Measurements from ENCODE around the gene SLC8B1.
A peak's percentile ranks its signal among the peaks of the same experiment; 100 is the strongest.

The SLC8B1 gene

GRCh38 chr12:113267621-113268020 is 67.3 kb downstream of the SLC8B1 start:
- DNase-seq = no peak

- no peak for DNase-seq
These were observed 68.6 kb downstream of the SLC8B1 start for GRCh38 chr12:113266106-113266895.

- DNase-seq = no peak
These were observed 71.4 kb downstream of the SLC8B1 start for GRCh38 chr12:113263431-113263963.

GRCh38 chr12:113262710-113263109 is 72.2 kb downstream of the SLC8B1 start:
- DNase-seq = no peak

GRCh38 chr12:113261847-113262470 is 73.0 kb downstream of the SLC8B1 start:
- DNase-seq = no peak

GRCh38 chr12:113260636-113261300 is 74.1 kb downstream of the SLC8B1 start:
- no peak for DNase-seq

- DNase-seq = peak; percentile 29
These were observed 74.8 kb downstream of the SLC8B1 start for GRCh38 chr12:113260127-113260526.

- no peak for DNase-seq
These were observed 77.3 kb downstream of the SLC8B1 start for GRCh38 chr12:113257564-113257963.

- no peak for DNase-seq
These were observed 80.6 kb downstream of the SLC8B1 start for GRCh38 chr12:113254298-113254697.

GRCh38 chr12:113253532-113254285 is 81.2 kb downstream of the SLC8B1 start:
- DNase-seq = no peak

GRCh38 chr12:113252494-113252893 is 82.4 kb downstream of the SLC8B1 start:
- DNase-seq = no peak

GRCh38 chr12:113251404-113252070 is 83.4 kb downstream of the SLC8B1 start:
- no peak for DNase-seq

GRCh38 chr12:113250045-113250444 is 84.9 kb downstream of the SLC8B1 start:
- DNase-seq = no peak

GRCh38 chr12:113249546-113249945 is 85.4 kb downstream of the SLC8B1 start:
- DNase-seq = no peak

GRCh38 chr12:113248842-113249435 is 86.0 kb downstream of the SLC8B1 start:
- no peak for DNase-seq

Measured in DMS 273 treated with DMSO at 0.1 percent for 48 hours (cell line).